RKO (cell line): Measurements from ENCODE around the gene MYH15.

ENCODE experiments used
- DNase-seq: peaks from one replicate; pipeline ENCODE4 v3.0.0-alpha.2; 2016; ENCODE audit warnings: low spot score

Gene MYH15

GRCh38 chr3:108510496-108510895 is at the start of gene MYH15:
MYH15 (minus strand) TSS chr3:108510596; CDS start chr3:108510530, 66 bp downstream.
- no peak for DNase-seq

- DNase-seq = no peak
Observed at GRCh38 chr3:108555966-108556581, 45.7 kb upstream of the MYH15 start.

GRCh38 chr3:108554913-108555571 is 44.6 kb upstream of the MYH15 start:
- no peak for DNase-seq

GRCh38 chr3:108554229-108554628 is 43.8 kb upstream of the MYH15 start:
- no peak for DNase-seq

GRCh38 chr3:108552267-108553159 is 42.1 kb upstream of the MYH15 start:
- peak; percentile 59 for DNase-seq

- no peak for DNase-seq
Observed at GRCh38 chr3:108548886-108549285, 38.5 kb upstream of the MYH15 start.

- DNase-seq = no peak
Observed at GRCh38 chr3:108548304-108548703, 37.9 kb upstream of the MYH15 start.

GRCh38 chr3:108546692-108547091 is 36.3 kb upstream of the MYH15 start:
- DNase-seq = no peak

GRCh38 chr3:108546247-108546646 is 35.9 kb upstream of the MYH15 start:
- DNase-seq = no peak

GRCh38 chr3:108538083-108538482 is 27.7 kb upstream of the MYH15 start:
- DNase-seq = no peak

GRCh38 chr3:108528459-108529252 is 18.3 kb upstream of the MYH15 start:
- DNase-seq = no peak

GRCh38 chr3:108527817-108528216 is 17.4 kb upstream of the MYH15 start:
- DNase-seq = no peak

- no peak for DNase-seq
Observed at GRCh38 chr3:108527109-108527508, 16.7 kb upstream of the MYH15 start.

- peak; percentile 17 for DNase-seq
Observed at GRCh38 chr3:108525971-108526370, 15.6 kb upstream of the MYH15 start.

- DNase-seq = no peak
Observed at GRCh38 chr3:108525256-108525655, 14.9 kb upstream of the MYH15 start.

GRCh38 chr3:108524537-108524936 is 14.1 kb upstream of the MYH15 start:
- no peak for DNase-seq

GRCh38 chr3:108518895-108519294 is 8.5 kb upstream of the MYH15 start:
- no peak for DNase-seq

GRCh38 chr3:108516881-108517280 is 6.5 kb upstream of the MYH15 start:
- no peak for DNase-seq

- DNase-seq = no peak
Observed at GRCh38 chr3:108513961-108514360, 3.6 kb upstream of the MYH15 start.

GRCh38 chr3:108512671-108513070 is 2.3 kb upstream of the MYH15 start:
- no peak for DNase-seq

- DNase-seq = no peak
Observed at GRCh38 chr3:108511490-108511889, 1.1 kb upstream of the MYH15 start.

- no peak for DNase-seq
Observed at GRCh38 chr3:108511055-108511454, 659 bp upstream of the MYH15 start.
